DND-41 (cell line): ENCODE data around the gene CLCA1.

Experiments
- ATAC-seq: fragments of 200-7000 bp; cut with Tn5 transposase; 3 replicates; pipeline ENCODE4 v1.9.1; 2021; ENCODE audit warnings: low read depth; ENCODE audit not compliant: insufficient read depth
- DNase-seq: peaks from one replicate; pipeline ENCODE4 v3.0.0-alpha.2; 2020
- H2AFZ ChIP-seq: 2 replicates; pipeline ENCODE4 v1.6.0; 2012; ENCODE audit warnings: low read depth, low read length
- H3K27ac ChIP-seq: 2 replicates; pipeline ENCODE4 v1.5.1; 2012; ENCODE audit warnings: low read length, inconsistent platforms
- H3K27me3 ChIP-seq: fragments of 200-600 bp; sonication (generic); 2 replicates; pipeline ENCODE4 v1.6.0; 2012; ENCODE audit warnings: low read length, mild to moderate bottlenecking, inconsistent platforms; ENCODE audit not compliant: insufficient read depth, poor library complexity
- H3K36me3 ChIP-seq: 2 replicates; pipeline ENCODE4 v1.5.1; 2012; ENCODE audit warnings: low read length, inconsistent platforms; ENCODE audit not compliant: insufficient read depth
- H3K4me1 ChIP-seq: 2 replicates; pipeline ENCODE4 v1.5.1; 2012; ENCODE audit warnings: mild to moderate bottlenecking, low read length; ENCODE audit not compliant: insufficient read depth
- H3K4me2 ChIP-seq: 2 replicates; pipeline ENCODE4 v1.6.0; 2012; ENCODE audit warnings: mild to moderate bottlenecking, moderate library complexity, low read length, inconsistent platforms; ENCODE audit not compliant: insufficient read depth
- H3K4me3 ChIP-seq, 2 experiments: fragments of 200-600 bp in 1 of 2; shearing (Covaris generic) in 1 of 2; 2 replicates each; pipeline ENCODE4 v1.5.1; 2012 to 2016; ENCODE audit warnings: inconsistent platforms in 2 of 2, low read length in 2 of 2, mild to moderate bottlenecking in 2 of 2, low read depth in 1 of 2, moderate library complexity in 1 of 2
- H3K79me2 ChIP-seq: 2 replicates; pipeline ENCODE4 v1.6.0; 2012; ENCODE audit warnings: low read length, inconsistent platforms; ENCODE audit not compliant: insufficient read depth
- H3K9ac ChIP-seq: 2 replicates; pipeline ENCODE4 v1.6.0; 2012; ENCODE audit warnings: low read depth, mild to moderate bottlenecking, inconsistent platforms, low read length, moderate library complexity
- H3K9me3 ChIP-seq: 2 replicates; pipeline ENCODE4 v1.5.1; 2012; ENCODE audit warnings: low read length, moderate library complexity, mild to moderate bottlenecking, inconsistent platforms; ENCODE audit not compliant: insufficient read depth, severe bottlenecking
- H4K20me1 ChIP-seq: 2 replicates; pipeline ENCODE4 v1.6.0; 2012; ENCODE audit warnings: low read length; ENCODE audit not compliant: insufficient read depth
- EZH2 ChIP-seq: IDR thresholded peaks from 3 replicates; pipeline ENCODE4 v1.6.1; 2012; ENCODE audit warnings: borderline replicate concordance, low read depth, mild to moderate bottlenecking, moderate library complexity, low read length, inconsistent platforms; ENCODE audit not compliant: severe bottlenecking
- TF ChIP-seq, protein P1 (sequence below): IDR thresholded peaks from 2 replicates; pipeline ENCODE4 v1.5.1; 2012; ENCODE audit warnings: borderline replicate concordance, low read length, moderate library complexity, mild to moderate bottlenecking; ENCODE audit not compliant: poor library complexity, severe bottlenecking; ENCODE audit errors: extremely low read depth

Gene CLCA1

DNA sequence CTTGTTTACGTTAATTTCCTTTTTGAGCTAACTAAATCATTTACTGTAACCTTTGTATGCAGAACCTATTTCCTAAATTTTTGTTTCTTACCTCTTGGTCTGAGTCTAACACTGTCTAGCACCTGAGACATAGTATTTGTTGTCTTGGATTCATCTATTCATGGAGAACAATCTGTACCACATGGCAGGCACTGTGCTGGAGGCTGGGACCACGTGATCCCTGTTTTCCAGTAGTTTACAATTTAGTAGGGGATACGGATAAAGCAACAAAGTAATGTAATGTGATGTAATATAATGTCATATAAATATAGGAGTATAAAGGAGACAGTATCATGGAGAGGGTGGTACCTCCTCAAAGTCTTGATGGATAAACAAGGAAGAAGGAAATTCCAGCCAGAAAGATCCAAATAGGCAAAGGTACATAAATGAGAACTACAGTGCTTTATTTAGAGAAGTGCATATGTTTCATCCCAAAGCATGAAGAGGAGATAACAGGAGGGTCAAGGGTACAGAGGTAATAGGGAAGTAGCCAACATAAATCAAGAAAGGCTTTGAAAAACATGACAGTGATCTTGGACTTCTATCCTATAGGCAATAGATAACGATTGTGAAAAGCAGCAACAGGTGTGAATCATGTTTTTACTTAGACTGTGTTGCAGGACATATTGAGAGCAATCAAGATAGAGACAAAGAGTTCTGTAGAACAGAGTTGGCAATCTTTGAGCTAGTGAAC, 52.2 kb downstream of the CLCA1 start:
- Histone ChIP-seq H3K9ac (no peak overlapping the region), H2AFZ (no peak overlapping the region), H3K36me3 (no peaks in the 10 kb centered on the region), H3K9me3 (no peaks in the 10 kb centered on the region), H3K27ac (no peak overlapping the region), H3K4me1 (no peaks in the 10 kb centered on the region), H3K79me2 (no peaks in the 10 kb centered on the region), H3K4me2 (no peak overlapping the region), H3K4me3 (no peak overlapping the region), H3K27me3 (no peaks in the 10 kb centered on the region), H4K20me1 (no peaks in the 10 kb centered on the region)
- ATAC-seq (no peak), DNase-seq (no peak)
- TF ChIP-seq, protein P1, sequence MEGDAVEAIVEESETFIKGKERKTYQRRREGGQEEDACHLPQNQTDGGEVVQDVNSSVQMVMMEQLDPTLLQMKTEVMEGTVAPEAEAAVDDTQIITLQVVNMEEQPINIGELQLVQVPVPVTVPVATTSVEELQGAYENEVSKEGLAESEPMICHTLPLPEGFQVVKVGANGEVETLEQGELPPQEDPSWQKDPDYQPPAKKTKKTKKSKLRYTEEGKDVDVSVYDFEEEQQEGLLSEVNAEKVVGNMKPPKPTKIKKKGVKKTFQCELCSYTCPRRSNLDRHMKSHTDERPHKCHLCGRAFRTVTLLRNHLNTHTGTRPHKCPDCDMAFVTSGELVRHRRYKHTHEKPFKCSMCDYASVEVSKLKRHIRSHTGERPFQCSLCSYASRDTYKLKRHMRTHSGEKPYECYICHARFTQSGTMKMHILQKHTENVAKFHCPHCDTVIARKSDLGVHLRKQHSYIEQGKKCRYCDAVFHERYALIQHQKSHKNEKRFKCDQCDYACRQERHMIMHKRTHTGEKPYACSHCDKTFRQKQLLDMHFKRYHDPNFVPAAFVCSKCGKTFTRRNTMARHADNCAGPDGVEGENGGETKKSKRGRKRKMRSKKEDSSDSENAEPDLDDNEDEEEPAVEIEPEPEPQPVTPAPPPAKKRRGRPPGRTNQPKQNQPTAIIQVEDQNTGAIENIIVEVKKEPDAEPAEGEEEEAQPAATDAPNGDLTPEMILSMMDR: no peak
- TF ChIP-seq EZH2: no peak

DNA sequence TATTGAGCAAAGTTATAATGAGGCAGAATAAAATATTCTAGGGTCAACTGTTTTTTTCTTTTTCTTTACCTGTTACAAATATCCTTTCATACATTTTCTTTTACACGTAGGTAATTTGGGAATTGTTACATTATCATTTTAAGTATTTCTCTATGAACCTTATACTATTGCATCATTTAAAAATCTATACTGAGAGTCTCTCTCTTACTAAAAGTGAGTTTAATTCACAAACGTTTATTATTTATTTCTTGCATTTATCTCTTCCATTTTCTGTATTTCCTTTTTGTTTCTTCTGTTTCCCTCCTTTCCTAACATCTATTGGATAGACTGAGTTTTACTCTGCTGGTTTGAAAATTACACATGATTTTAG, 52.8 kb downstream of the CLCA1 start:
- DNase-seq (no peak), ATAC-seq (no peak)
- no peak for TF ChIP-seq EZH2
- TF ChIP-seq, protein P1: no peak
- no peaks in the 10 kb centered on the region for H3K9me3 ChIP-seq
- no peak overlapping the region for H2AFZ ChIP-seq
- H3K79me2 ChIP-seq: no peaks in the 10 kb centered on the region
- no peak overlapping the region for H3K27ac ChIP-seq
- H3K9ac ChIP-seq: no peak overlapping the region
- no peaks in the 10 kb centered on the region for H3K4me1 ChIP-seq
- no peaks in the 10 kb centered on the region for H3K27me3 ChIP-seq
- no peak overlapping the region for H3K4me2 ChIP-seq
- H3K36me3 ChIP-seq: no peaks in the 10 kb centered on the region
- H3K4me3 ChIP-seq: no peak overlapping the region
- no peaks in the 10 kb centered on the region for H4K20me1 ChIP-seq

DNA sequence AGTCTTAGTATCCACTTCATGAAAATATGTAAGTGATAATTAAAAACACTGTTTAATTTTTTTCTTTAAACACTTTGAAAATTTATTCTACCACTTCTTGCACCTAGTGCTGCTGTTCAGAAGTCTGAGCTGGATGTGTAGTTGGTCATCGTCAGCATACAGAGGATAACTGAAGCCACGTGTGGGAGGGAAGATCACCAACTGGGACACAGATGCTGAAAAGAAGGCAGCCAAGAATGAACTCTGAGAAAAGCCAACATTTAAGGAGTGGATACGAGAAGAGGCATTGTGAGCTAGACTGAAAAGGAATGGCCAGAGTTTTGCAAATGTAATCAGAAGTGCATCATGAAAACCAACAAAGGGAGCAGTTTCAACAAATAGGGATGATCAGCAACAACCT, 53.5 kb downstream of the CLCA1 start:
- TF ChIP-seq, protein P1: no peak
- TF ChIP-seq EZH2: no peak
- no peaks in the 10 kb centered on the region for H3K9me3 ChIP-seq
- no peaks in the 10 kb centered on the region for H3K79me2 ChIP-seq
- H3K36me3 ChIP-seq: no peaks in the 10 kb centered on the region
- no peaks in the 10 kb centered on the region for H3K27me3 ChIP-seq
- no peaks in the 10 kb centered on the region for H4K20me1 ChIP-seq
- H3K4me3 ChIP-seq: no peak overlapping the region
- no peak for ATAC-seq
- no peak overlapping the region for H3K4me2 ChIP-seq
- no peak for DNase-seq
- no peak overlapping the region for H2AFZ ChIP-seq
- no peak overlapping the region for H3K27ac ChIP-seq
- no peaks in the 10 kb centered on the region for H3K4me1 ChIP-seq
- H3K9ac ChIP-seq: no peak overlapping the region
